ENCODE results near the gene CRTAC1.
A peak's percentile ranks its signal among the peaks of the same experiment; 100 is the strongest.

The CRTAC1 gene

GRCh38 chr10:98030093-98030821 is at the start of gene CRTAC1:
Gene CRTAC1, minus strand, starts transcription at chr10:98030621. Its CDS starts 149 bp downstream, at chr10:98030472.
- no peak for DNase-seq (ENCODE audit: low read depth)

GRCh38 chr10:98078774-98079173 is 48.4 kb upstream of the CRTAC1 start:
- no peak for DNase-seq (ENCODE audit: low read depth)

DNA sequence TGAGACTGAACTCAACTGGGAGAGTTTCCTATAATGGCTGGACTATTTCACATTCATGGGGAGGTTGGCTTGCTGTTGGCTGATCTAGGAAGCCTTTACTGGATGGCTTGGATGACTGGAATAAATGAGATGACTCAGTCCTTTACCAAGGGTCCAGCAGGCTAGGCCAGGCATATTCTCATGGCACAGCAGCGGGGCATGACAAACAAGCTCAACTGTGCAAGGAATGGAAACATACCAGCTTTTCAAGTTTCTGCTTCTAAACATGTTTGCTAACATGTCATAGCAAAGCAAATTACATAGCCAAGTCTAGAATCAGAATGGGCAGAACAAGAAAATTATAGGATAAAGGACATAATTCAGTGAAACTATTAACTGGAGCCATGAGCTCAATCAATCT is 46.8 kb upstream of the CRTAC1 start:
- DNase-seq (ENCODE audit: low read depth) = no peak

GRCh38 chr10:98076086-98076485 is 45.7 kb upstream of the CRTAC1 start:
- no peak for DNase-seq (ENCODE audit: low read depth)

GRCh38 chr10:98074315-98074911 is 44.0 kb upstream of the CRTAC1 start:
- DNase-seq (ENCODE audit: low read depth) = no peak

DNA sequence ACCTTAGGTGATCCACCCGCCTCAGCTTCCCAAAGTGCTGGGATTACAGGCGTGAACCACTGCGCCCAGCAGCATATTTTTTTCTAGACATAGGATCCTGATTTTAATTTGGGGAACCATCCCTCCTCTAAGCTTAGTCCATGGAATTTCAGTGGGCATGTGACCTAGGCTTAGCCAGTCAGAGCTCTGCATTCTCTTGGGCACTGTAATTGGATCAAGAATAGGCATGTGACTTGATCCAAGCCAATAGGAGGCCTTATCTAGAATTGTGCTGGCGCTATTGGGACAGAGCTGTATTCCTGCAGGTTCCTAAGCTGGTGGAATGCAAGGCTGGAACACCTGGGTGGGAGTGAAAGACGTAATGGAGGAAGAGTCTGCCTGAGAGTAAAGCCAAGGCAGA is 36.7 kb upstream of the CRTAC1 start:
- no peak for DNase-seq (ENCODE audit: low read depth)

GRCh38 chr10:98063740-98064027 is 33.3 kb upstream of the CRTAC1 start:
- DNase-seq (ENCODE audit: low read depth) = no peak

DNA sequence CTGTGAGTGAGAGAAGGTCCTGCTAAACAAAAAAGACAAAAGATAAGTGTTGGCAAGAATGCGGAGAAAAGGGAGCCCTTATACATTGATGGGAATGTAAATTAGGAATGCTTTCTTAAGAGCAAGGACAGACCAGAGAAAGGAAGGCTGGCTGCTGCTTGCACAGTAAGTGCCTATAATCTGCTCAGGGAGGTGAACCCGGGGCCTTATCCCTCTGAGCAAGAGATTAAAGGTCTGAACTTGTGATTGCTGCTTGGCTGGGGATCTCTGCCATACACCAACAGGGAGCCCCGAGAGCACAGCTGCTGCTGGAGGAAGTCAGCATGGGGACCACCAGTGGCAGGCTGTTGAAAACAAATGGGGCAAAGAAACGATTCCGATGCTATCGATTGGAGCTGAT is 32.0 kb upstream of the CRTAC1 start:
- no peak for DNase-seq (ENCODE audit: low read depth)

- no peak for DNase-seq (ENCODE audit: low read depth)
Observed at GRCh38 chr10:98060079-98060478, 29.7 kb upstream of the CRTAC1 start.

DNA sequence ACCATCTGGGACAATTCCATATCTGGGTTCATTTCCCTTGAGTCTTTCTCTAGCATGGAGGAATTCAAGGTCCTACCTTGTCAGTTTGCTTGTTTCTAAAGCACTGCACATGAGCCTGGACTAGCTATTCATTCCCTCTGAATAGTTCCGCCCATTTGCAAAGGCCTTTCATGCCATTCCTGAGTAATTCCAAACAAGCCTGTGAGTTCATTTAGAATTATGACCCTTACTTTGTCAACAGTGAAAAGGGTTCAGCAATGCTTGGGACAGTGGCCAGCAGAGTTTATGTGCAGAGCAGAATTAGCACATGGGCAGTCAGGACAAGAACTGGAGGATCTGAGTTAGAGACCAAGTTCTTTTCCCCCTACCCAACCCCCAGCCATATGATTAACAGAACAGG is 27.9 kb upstream of the CRTAC1 start:
- no peak for DNase-seq (ENCODE audit: low read depth)

GRCh38 chr10:98055841-98056516 is 25.6 kb upstream of the CRTAC1 start:
- DNase-seq (ENCODE audit: low read depth) = peak; percentile 12

- no peak for DNase-seq (ENCODE audit: low read depth)
Observed at GRCh38 chr10:98047009-98047741, 16.8 kb upstream of the CRTAC1 start.

DNA sequence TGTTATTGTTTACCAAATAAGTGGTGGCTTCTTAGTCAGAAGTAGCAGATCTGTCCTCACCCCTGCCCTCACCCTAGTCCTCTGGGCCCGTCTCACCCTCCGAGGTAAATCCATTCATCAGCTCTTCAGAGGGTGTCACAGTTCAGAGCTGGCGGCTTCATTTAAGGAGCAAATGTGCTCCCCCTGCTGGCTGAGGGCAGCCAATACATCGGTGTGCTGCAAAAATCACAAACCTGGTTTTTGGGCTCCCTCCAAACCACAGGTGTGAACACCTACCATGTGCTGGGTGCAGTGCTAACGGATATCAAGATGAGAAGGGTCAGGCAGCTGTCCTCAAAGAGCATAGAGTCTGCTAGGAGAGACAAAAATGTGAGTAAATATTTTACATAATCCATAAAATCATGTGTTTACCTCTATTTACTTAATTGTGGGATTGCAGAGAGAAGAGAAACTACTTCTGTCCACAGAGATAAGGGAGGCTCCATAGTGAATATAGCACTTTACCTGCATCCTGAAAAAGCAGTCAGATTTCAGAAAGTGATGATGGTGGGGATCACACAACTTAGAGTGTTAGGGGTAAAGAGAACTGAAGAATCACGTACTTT is 15.5 kb upstream of the CRTAC1 start:
- peak; percentile 33 for DNase-seq (ENCODE audit: low read depth)

GRCh38 chr10:98041352-98042043 is 11.1 kb upstream of the CRTAC1 start:
- peak; percentile 33 for DNase-seq (ENCODE audit: low read depth)

- no peak for DNase-seq (ENCODE audit: low read depth)
Observed at GRCh38 chr10:98039690-98040381, 9.4 kb upstream of the CRTAC1 start.

DNA sequence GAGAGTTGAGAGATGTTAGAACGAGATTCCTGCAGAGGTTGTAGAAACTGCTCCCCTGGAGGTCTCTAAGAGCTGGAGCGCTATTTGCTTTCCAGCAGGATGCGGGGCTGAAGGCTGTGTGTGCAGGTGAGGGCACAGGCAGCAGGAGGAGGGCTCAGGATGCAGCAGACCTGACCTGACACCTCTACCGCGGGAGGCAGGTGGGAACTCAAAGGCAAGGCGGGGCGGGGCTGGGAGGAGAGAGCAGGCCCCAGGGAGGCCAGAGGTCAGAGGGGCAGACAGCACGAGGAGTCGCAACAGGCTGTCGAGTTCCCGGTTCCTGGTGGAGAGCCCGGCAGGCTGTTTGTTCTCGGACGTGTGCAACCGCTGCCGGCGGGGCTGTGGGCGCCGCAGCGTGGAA is 7.9 kb upstream of the CRTAC1 start:
- DNase-seq (ENCODE audit: low read depth) = no peak

GRCh38 chr10:98035599-98035998 is 5.2 kb upstream of the CRTAC1 start:
- DNase-seq (ENCODE audit: low read depth) = no peak

GRCh38 chr10:98033515-98033914 is 3.1 kb upstream of the CRTAC1 start:
- DNase-seq (ENCODE audit: low read depth) = no peak

GRCh38 chr10:98031440-98031839 is 1.0 kb upstream of the CRTAC1 start:
- no peak for DNase-seq (ENCODE audit: low read depth)

DNA sequence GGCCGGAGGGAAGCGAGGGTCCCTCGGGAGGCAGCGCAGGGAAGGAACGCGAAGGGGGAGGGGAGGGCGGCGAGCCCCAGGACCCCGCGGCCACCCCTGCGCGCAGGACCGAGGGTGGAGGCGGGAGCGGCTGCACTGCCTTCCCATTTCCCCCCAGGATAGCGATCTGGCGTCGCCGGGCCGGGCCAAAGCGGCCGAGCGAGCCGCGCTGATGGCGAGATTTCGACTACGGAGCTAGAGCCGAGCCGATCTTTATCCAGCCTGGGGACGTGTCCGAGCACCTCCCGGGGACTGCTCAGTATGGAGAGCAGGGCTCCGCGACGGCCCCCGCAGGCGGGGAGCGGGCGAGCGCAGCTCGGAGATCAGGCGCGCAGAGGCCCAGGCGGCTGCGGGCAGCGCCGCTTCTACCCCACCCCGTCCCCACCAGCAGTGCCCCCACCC is 590 bp upstream of the CRTAC1 start:
- no peak for DNase-seq (ENCODE audit: low read depth)
